Endothelial cell of umbilical vein (primary cell): ENCODE measurements around the gene CCL27. TPM values are rescaled to one million over a fixed set of nuclear protein-coding genes. Genes with fewer than 3 reads are reported as not detected.

Experiments used
- BruUV-seq: library from RNA; stranded (reverse); fragments of 400-500 nt; replicated peaks from 2 replicates; lab custom pipeline; 2021; lab: Mats Ljungman, UMichigan
- CTCF ChIA-PET: fragments of 300-600, 350-600 bp; sonication (Branson Sonifier 250); formaldehyde crosslinking; loops from one replicate; lab custom pipeline; 2021; ENCODE audit warnings: antibody characterized with exemption, inconsistent platforms; lab: Charles Lee
- POLR2A ChIA-PET: fragments of 300-600, 350-600 bp; sonication (Branson Sonifier 250); formaldehyde crosslinking; loops from one replicate; lab custom pipeline; 2021; ENCODE audit warnings: antibody characterized with exemption, inconsistent platforms; lab: Charles Lee
- DNase-seq: peaks from one replicate; pipeline ENCODE4 v3.0.0-alpha.2; 2011; ENCODE audit warnings: low read depth, low spot score
- FAIRE-seq: peaks from 2 replicates; lab custom pipeline; 2011; peaks lifted over from hg19 to GRCh38; lab: Jason Lieb, UNC
- H2AFZ ChIP-seq: 2 replicates; pipeline ENCODE4 v1.6.0; 2012; ENCODE audit warnings: low read depth, low read length, control low read depth, inconsistent platforms
- H3K27ac ChIP-seq: 2 replicates; pipeline ENCODE4 v1.5.1; 2011; ENCODE audit warnings: low read depth, mild to moderate bottlenecking, control low read depth, low read length, moderate library complexity; ENCODE audit not compliant: insufficient read depth
- H3K27me3 ChIP-seq, 2 experiments: 2 replicates each; pipeline versions ENCODE4 v1.6.0 to v1.6.1; 2011; ENCODE audit warnings: low read length in 2 of 2, mixed read lengths in 1 of 2; ENCODE audit not compliant: control insufficient read depth in 2 of 2, insufficient read depth in 2 of 2
- H3K36me3 ChIP-seq, 2 experiments: 2 replicates in 1 of 2; 3 replicates in 1 of 2; pipeline ENCODE4 v1.5.1; 2011; ENCODE audit warnings: low read length in 2 of 2, mild to moderate bottlenecking in 1 of 2, moderate library complexity in 1 of 2; ENCODE audit not compliant: control insufficient read depth in 2 of 2, insufficient read depth in 2 of 2; ENCODE audit errors: extremely low read depth in 1 of 2
- H3K4me1 ChIP-seq: 3 replicates; pipeline ENCODE4 v1.5.1; 2011; ENCODE audit warnings: mild to moderate bottlenecking, low read length; ENCODE audit not compliant: control insufficient read depth, insufficient read depth; ENCODE audit errors: extremely low read depth
- H3K4me2 ChIP-seq: 2 replicates; pipeline ENCODE4 v1.6.1; 2011; ENCODE audit warnings: low read length, control low read depth, mixed read lengths; ENCODE audit not compliant: insufficient read depth
- H3K4me3 ChIP-seq, 3 experiments: fragments of 200-600 bp in 1 of 3; sonication (generic), shearing (Covaris generic) in 1 of 3; replicated peaks in 1 of 3; 2 replicates each; pipeline ENCODE4 v1.5.1; 2011 to 2016; ENCODE audit warnings: control low read depth in 3 of 3, low read length in 3 of 3, mild to moderate bottlenecking in 2 of 3, inconsistent platforms in 1 of 3, low read depth in 1 of 3, moderate library complexity in 1 of 3; ENCODE audit not compliant: insufficient read depth in 1 of 3
- H3K79me2 ChIP-seq: 2 replicates; pipeline ENCODE4 v1.6.0; 2012; ENCODE audit warnings: low read length, inconsistent platforms; ENCODE audit not compliant: control insufficient read depth, insufficient read depth
- H3K9ac ChIP-seq: replicated peaks from 2 replicates; pipeline ENCODE3; 2011; ENCODE audit warnings: low read length, control low read depth; ENCODE audit not compliant: insufficient read depth; ENCODE audit errors: extremely low read depth
- H3K9me1 ChIP-seq: replicated peaks from 3 replicates; pipeline ENCODE4 v1.6.0; 2011; ENCODE audit warnings: mild to moderate bottlenecking, low read length; ENCODE audit not compliant: control insufficient read depth, insufficient read depth; ENCODE audit errors: extremely low read depth
- H3K9me3 ChIP-seq: replicated peaks from 2 replicates; pipeline ENCODE4 v1.5.1; 2012; ENCODE audit warnings: low read length, inconsistent platforms; ENCODE audit not compliant: control insufficient read depth, insufficient read depth
- H4K20me1 ChIP-seq: replicated peaks from 2 replicates; pipeline ENCODE3; 2011; ENCODE audit warnings: mild to moderate bottlenecking, low read length; ENCODE audit not compliant: control insufficient read depth, insufficient read depth; ENCODE audit errors: extremely low read depth
- CTCF ChIP-seq, 2 donors: IDR thresholded peaks; 1 replicate in 1 of 2; 2 replicates in 1 of 2; pipeline ENCODE4 v1.5.1; 2011; ENCODE audit warnings: low read length in 2 of 2, mild to moderate bottlenecking in 2 of 2, moderate library complexity in 2 of 2, control low read depth in 1 of 2, inconsistent platforms in 1 of 2, low read depth in 1 of 2; ENCODE audit not compliant: insufficient read depth in 1 of 2; ENCODE audit errors: extremely low read depth in 1 of 2
- EZH2 ChIP-seq: IDR thresholded peaks from 2 replicates; pipeline ENCODE4 v1.6.1; 2012; ENCODE audit warnings: borderline replicate concordance, low read depth, mild to moderate bottlenecking, moderate library complexity, low read length, inconsistent platforms; ENCODE audit not compliant: severe bottlenecking
- GATA2 ChIP-seq: IDR thresholded peaks from 2 replicates; pipeline ENCODE4 v1.7.0; 2011; ENCODE audit warnings: low read depth, mild to moderate bottlenecking, moderate library complexity, mixed read lengths, low read length; ENCODE audit not compliant: insufficient read length, insufficient read depth
- JUN ChIP-seq: IDR thresholded peaks from 2 replicates; pipeline ENCODE4 v1.6.1; 2011; ENCODE audit warnings: borderline replicate concordance, low read depth; ENCODE audit not compliant: insufficient read length, insufficient read depth
- MAX ChIP-seq: IDR thresholded peaks from 2 replicates; pipeline ENCODE4 v1.6.1; 2011; ENCODE audit not compliant: insufficient read depth, insufficient read length
- MYC ChIP-seq: IDR thresholded peaks from one replicate; pipeline ENCODE4 v1.6.1; 2011; ENCODE audit warnings: mild to moderate bottlenecking, low read depth, low read length
- POLR2AphosphoS5 ChIP-seq: IDR thresholded peaks from 2 replicates; pipeline ENCODE4 v1.6.1; 2012; ENCODE audit warnings: low read depth, mild to moderate bottlenecking, control low read depth, low read length, moderate library complexity; ENCODE audit not compliant: insufficient read depth
- dilution Hi-C: fragments of 300-500 bp; cut with MboI; formaldehyde crosslinking; loops from one replicate; pipeline ENCODE4 v1.15.0; 2019; ENCODE audit warnings: low sequenced_read_pairs; ENCODE audit not compliant: extremely low pct_ligation_motif_present
- intact Hi-C: fragments of 100-400 bp; cut with micrococcal nuclease; formaldehyde crosslinking; loops from one replicate; pipeline ENCODE4 v1.10.0; 2022
- polyA plus RNA-seq, 4 experiments: library from polyadenylated mRNA; depleted of rRNA in 3 of 4; stranded (reverse) in 3 of 4; unstranded in 1 of 4; fragments of >200 nt; gene quantifications; 2 replicates each; pipeline versions ENCODE4 v1.2.1 to v1.2.3, GENCODE V29; 2011 to 2012; ENCODE audit warnings: missing spikeins in 1 of 4
- total RNA-seq: library from RNA; stranded (reverse); gene quantifications from 2 replicates; pipeline ENCODE4 v1.2.3, GENCODE V29; 2021

The CCL27 gene
- total and polyA plus RNA-seq, 2 donors (not counting 3 experiments of a cell fraction or from before 2014, with no cell fraction given), result not detected

GRCh38 chr9:34651876-34652601 lies 10.4 kb downstream of the CCL27 start, which contains the start of gene IL11RA:
Gene IL11RA, plus strand, starts transcription at chr9:34652185. Its CDS starts 3,033 bp downstream, at chr9:34655218.
- Histone ChIP-seq H3K9ac (peak within 1 kb of the TSS; percentile 12), H3K27ac (no peak within 1 kb of the TSS), H4K20me1 (no peaks in the 10 kb centered on the region), H3K4me2 (peak within 1 kb of the TSS; percentile 44), H3K9me1 (no peaks in the 10 kb centered on the region), H3K27me3 (no peaks in the 10 kb centered on the region), H3K4me3 (peak within 1 kb of the TSS; percentile 0 to 27 (median 13)), H2AFZ (peak within 1 kb of the TSS; percentile 43), H3K36me3 (peaks cover 0 to 14% of the 10 kb centered on the region in 2 experiments), H3K79me2 (peaks cover 6% of the 10 kb centered on the region), H3K4me1 (peaks cover 32% of the 10 kb centered on the region), H3K9me3 (no peaks in the 10 kb centered on the region)
- no peak for TF ChIP-seq EZH2
- no peak for TF ChIP-seq JUN
- TF ChIP-seq POLR2AphosphoS5, result no peak
- no peak for TF ChIP-seq MAX
- no peak for TF ChIP-seq GATA2
- TF ChIP-seq CTCF (IDR thresholded peaks at IDR 0.05; ENCODE audit: extremely low read depth in 1 of 2, insufficient read depth in 1 of 2, low read depth in 1 of 2, low read length in 2 of 2), result no peak
- TF ChIP-seq MYC, result no peak
- POLR2A ChIA-PET, result no interaction called here
- BruUV-seq, result no TSS peak
- intact Hi-C loops (loop anchor here (1.0 kb wide), 1 partner anchor 13 kb away; no protein-coding TSS in a partner anchor), dilution Hi-C loops (no loop called here)
- CTCF ChIA-PET, result interaction anchor here (1.0 to 1.6 kb wide), 3 partner anchors 9 to 18 kb away, joined by 3 to 8 read pairs (median 6); no protein-coding TSS in a partner anchor
- FAIRE-seq (peak; percentile 90), DNase-seq (peak; percentile 82)
